Lower lobe of right lung (tissue), 2 donors: ENCODE measurements around the gene PHEX. TPM values are rescaled to one million over a fixed set of nuclear protein-coding genes. Genes with fewer than 3 reads are reported as not detected.

Experiments used
- ATAC-seq, 2 donors: fragments of 200-7000 bp; cut with Tn5 transposase; one replicate each; pipeline ENCODE4 v1.9.1; 2020 to 2022; ENCODE audit warnings: mild to moderate bottlenecking in 2 of 2, moderate library complexity in 2 of 2
- DNase-seq: peaks from one replicate; pipeline ENCODE4 v3.0.0-alpha.2; 2020
- H3K27ac ChIP-seq: fragments of 200-600 bp; one replicate; pipeline ENCODE4 v1.8.0; 2022
- H3K27me3 ChIP-seq: fragments of 200-600 bp; one replicate; pipeline ENCODE4 v1.8.0; 2022; ENCODE audit warnings: low read depth
- H3K36me3 ChIP-seq: fragments of 200-600 bp; one replicate; pipeline ENCODE4 v1.8.0; 2022; ENCODE audit warnings: mild to moderate bottlenecking
- H3K4me1 ChIP-seq: fragments of 200-600 bp; one replicate; pipeline ENCODE4 v1.8.0; 2022
- H3K4me3 ChIP-seq: fragments of 200-600 bp; one replicate; pipeline ENCODE4 v1.8.0; 2022; ENCODE audit warnings: mild to moderate bottlenecking
- H3K9me3 ChIP-seq: fragments of 200-600 bp; one replicate; pipeline ENCODE4 v1.8.0; 2022
- CTCF ChIP-seq: fragments of 200-600 bp; IDR thresholded peaks from one replicate; pipeline ENCODE4 v1.8.0; 2022; ENCODE audit warnings: antibody characterized with exemption, mild to moderate bottlenecking
- intact Hi-C: fragments of 100-400 bp; cut with DNase I; formaldehyde crosslinking; loops from one replicate; pipeline ENCODE4 v1.11.0; 2022
- total RNA-seq: library from RNA; stranded (reverse); fragmentation: NEBNext Ultra II Directional; extraction: Animal tissue kit (Norgen Biotek cat#: 25700); gene quantifications from one replicate; pipeline ENCODE4 v1.2.1, GENCODE V29; 2021
- donor health status: DM: no; HTN: yes; CAD: no; lungs with severe emphysema.

Gene PHEX
- total RNA-seq, 1 donor from 2014 or later, result 2.7 TPM

- H3K9me3 ChIP-seq, result no peaks in the 10 kb centered on the region
- DNase-seq (no peak), ATAC-seq (no peak)
- H3K27me3 ChIP-seq, result no peaks in the 10 kb centered on the region
- H3K4me3 ChIP-seq, result no peak overlapping the region
- no peaks in the 10 kb centered on the region for H3K36me3 ChIP-seq
- H3K4me1 ChIP-seq, result no peaks in the 10 kb centered on the region
- TF ChIP-seq CTCF, result no peak
- no peak overlapping the region for H3K27ac ChIP-seq
- intact Hi-C loops, result no loop called here
Measured at GRCh38 chrX:22012051-22012450, 20.1 kb upstream of the PHEX start.

GRCh38 chrX:22012931-22013330 is 19.2 kb upstream of the PHEX start:
- Histone ChIP-seq H3K9me3 (no peaks in the 10 kb centered on the region), H3K36me3 (no peaks in the 10 kb centered on the region), H3K4me1 (no peaks in the 10 kb centered on the region), H3K27me3 (no peaks in the 10 kb centered on the region), H3K27ac (no peak overlapping the region), H3K4me3 (no peak overlapping the region)
- TF ChIP-seq CTCF, result no peak
- ATAC-seq (no peak), DNase-seq (no peak)
- intact Hi-C loops, result no loop called here

- TF ChIP-seq CTCF, result no peak
- intact Hi-C loops, result no loop called here
Measured at GRCh38 chrX:22015139-22015750, 16.9 kb upstream of the PHEX start.

GRCh38 chrX:22021751-22022324 is 10.3 kb upstream of the PHEX start:
- Histone ChIP-seq H3K9me3 (no peaks in the 10 kb centered on the region), H3K27me3 (no peaks in the 10 kb centered on the region), H3K27ac (no peak overlapping the region), H3K36me3 (no peaks in the 10 kb centered on the region), H3K4me3 (no peak overlapping the region), H3K4me1 (no peaks in the 10 kb centered on the region)
- intact Hi-C loops, result no loop called here
- DNase-seq (no peak), ATAC-seq (no peak)
- no peak for TF ChIP-seq CTCF

More at GRCh38 chrX:22015139-22015750, 16.9 kb upstream of the PHEX start:
- Histone ChIP-seq H3K4me1 (no peaks in the 10 kb centered on the region), H3K9me3 (no peaks in the 10 kb centered on the region), H3K4me3 (no peak overlapping the region), H3K27me3 (no peaks in the 10 kb centered on the region), H3K36me3 (no peaks in the 10 kb centered on the region), H3K27ac (no peak overlapping the region)
- DNase-seq, result no peak
- no peak for ATAC-seq

- intact Hi-C loops, result no loop called here
- H3K9me3 ChIP-seq, result no peaks in the 10 kb centered on the region
- no peak for ATAC-seq
- H3K36me3 ChIP-seq, result no peaks in the 10 kb centered on the region
- no peak overlapping the region for H3K27ac ChIP-seq
- DNase-seq, result no peak
- TF ChIP-seq CTCF, result no peak
- no peak overlapping the region for H3K4me3 ChIP-seq
- H3K27me3 ChIP-seq, result no peaks in the 10 kb centered on the region
- no peaks in the 10 kb centered on the region for H3K4me1 ChIP-seq
Measured at GRCh38 chrX:22024577-22024976, 7.5 kb upstream of the PHEX start.
